ENCODE data around the gene USH2A. TPM values are rescaled to one million over a fixed set of nuclear protein-coding genes. Genes with fewer than 3 reads are reported as not detected.

Gene USH2A
- total RNA-seq, 1 experiment from 2014 or later: not detected

DNA sequence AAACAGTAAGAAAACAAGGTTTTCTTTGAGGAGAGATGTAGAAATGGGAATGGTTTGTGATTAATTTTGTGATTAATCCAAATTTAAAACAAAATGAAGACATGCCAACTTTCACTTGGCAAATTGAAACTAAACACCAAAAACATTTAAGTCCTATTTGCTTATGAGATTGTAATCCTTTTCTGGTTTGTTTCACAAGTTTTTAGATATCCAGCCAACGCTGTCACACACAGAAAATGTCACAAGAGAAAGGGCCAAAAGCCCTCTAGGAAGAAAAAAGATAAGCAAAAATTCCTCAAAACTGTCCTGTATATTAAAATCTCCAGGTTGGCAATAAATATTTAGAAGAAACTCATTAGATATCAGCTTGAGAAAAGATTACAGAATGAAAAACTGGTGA is 2.5 kb downstream of the USH2A start:
- H3K27me3 ChIP-seq (ENCODE audit: insufficient read depth, low read length): no peaks in the 10 kb centered on the region; the same call in 1 of the 2 replicates
- H4K20me1 ChIP-seq (ENCODE audit: insufficient read depth): no peaks in the 10 kb centered on the region
- H3K4me2 ChIP-seq (ENCODE audit: low read length): no peak overlapping the region
- no peaks in the 10 kb centered on the region for H3K9me2 ChIP-seq (ENCODE audit: insufficient read depth)
- H3K27ac ChIP-seq (ENCODE audit: low read depth, low read length): no peak overlapping the region
- H3K9me3 ChIP-seq (ENCODE audit: control insufficient read depth in 1 of 2, insufficient read depth in 1 of 2, low read depth in 1 of 2, low read length in 2 of 2): peaks cover 0 to 5% of the 10 kb centered on the region in 2 experiments; a peak in 2 of 4 replicates
- DNase-seq (ENCODE audit: low read depth, low spot score): no peak
- ATAC-seq: no peak
- no peak overlapping the region for H3K4me3 ChIP-seq (replicated peaks in 1 of 2; ENCODE audit: low read depth in 1 of 2, low read length in 2 of 2)
- no peak overlapping the region for H2AFZ ChIP-seq (ENCODE audit: low read depth, low read length, poor library complexity, severe bottlenecking)
- H3K9ac ChIP-seq (ENCODE audit: low read length): no peak overlapping the region
- no peaks in the 10 kb centered on the region for H3K79me2 ChIP-seq (ENCODE audit: insufficient read depth, low read length)
- ChIA-PET CTCF (no interaction called here), POLR2A (no interaction called here), RAD21 (ENCODE audit: low non-redundant PET in 1 of 2, low total read pairs in 2 of 2, uncharacterized antibody in 2 of 2, unreplicated experiment in 2 of 2) (no interaction called here)
- no peaks in the 10 kb centered on the region for H3K4me1 ChIP-seq (ENCODE audit: control insufficient read depth in 1 of 2, insufficient read depth in 2 of 2, low read length in 2 of 2)
- no TSS peak for BruUV-seq (replicated peaks)
- TF ChIP-seq EZH2 (IDR thresholded peaks at IDR 0.05) (no peak), CBX3 (IDR thresholded peaks at IDR 0.05; ENCODE audit: low read depth) (no peak), ZNF274 (IDR thresholded peaks at IDR 0.05; ENCODE audit: low read depth, low read length) (no peak), SIN3A (IDR thresholded peaks at IDR 0.05; ENCODE audit: low read depth) (no peak), ZBTB33 (IDR thresholded peaks at IDR 0.05; ENCODE audit: extremely low read depth, insufficient replicate concordance, low read length) (no peak)
- TF ChIP-seq, protein P1, sequence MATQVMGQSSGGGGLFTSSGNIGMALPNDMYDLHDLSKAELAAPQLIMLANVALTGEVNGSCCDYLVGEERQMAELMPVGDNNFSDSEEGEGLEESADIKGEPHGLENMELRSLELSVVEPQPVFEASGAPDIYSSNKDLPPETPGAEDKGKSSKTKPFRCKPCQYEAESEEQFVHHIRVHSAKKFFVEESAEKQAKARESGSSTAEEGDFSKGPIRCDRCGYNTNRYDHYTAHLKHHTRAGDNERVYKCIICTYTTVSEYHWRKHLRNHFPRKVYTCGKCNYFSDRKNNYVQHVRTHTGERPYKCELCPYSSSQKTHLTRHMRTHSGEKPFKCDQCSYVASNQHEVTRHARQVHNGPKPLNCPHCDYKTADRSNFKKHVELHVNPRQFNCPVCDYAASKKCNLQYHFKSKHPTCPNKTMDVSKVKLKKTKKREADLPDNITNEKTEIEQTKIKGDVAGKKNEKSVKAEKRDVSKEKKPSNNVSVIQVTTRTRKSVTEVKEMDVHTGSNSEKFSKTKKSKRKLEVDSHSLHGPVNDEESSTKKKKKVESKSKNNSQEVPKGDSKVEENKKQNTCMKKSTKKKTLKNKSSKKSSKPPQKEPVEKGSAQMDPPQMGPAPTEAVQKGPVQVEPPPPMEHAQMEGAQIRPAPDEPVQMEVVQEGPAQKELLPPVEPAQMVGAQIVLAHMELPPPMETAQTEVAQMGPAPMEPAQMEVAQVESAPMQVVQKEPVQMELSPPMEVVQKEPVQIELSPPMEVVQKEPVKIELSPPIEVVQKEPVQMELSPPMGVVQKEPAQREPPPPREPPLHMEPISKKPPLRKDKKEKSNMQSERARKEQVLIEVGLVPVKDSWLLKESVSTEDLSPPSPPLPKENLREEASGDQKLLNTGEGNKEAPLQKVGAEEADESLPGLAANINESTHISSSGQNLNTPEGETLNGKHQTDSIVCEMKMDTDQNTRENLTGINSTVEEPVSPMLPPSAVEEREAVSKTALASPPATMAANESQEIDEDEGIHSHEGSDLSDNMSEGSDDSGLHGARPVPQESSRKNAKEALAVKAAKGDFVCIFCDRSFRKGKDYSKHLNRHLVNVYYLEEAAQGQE (IDR thresholded peaks at IDR 0.05; ENCODE audit: low read depth): no peak
- H3K36me3 ChIP-seq (ENCODE audit: control insufficient read depth in 1 of 2, insufficient read depth in 2 of 2, low read length in 2 of 2): no peaks in the 10 kb centered on the region
- intact Hi-C loops (cut with micrococcal nuclease): no loop called here

All from HCT116 (cell line).